ENCODE data around the gene RPL39L. TPM values are rescaled to one million over a fixed set of nuclear protein-coding genes. Genes with fewer than 3 reads are reported as not detected.

The RPL39L gene
- total RNA-seq, 1 donor from 2014 or later: 9.7 TPM

GRCh38 chr3:187088701-187089100, 50.6 kb downstream of the RPL39L start:
- DNase-seq: no peak

DNA sequence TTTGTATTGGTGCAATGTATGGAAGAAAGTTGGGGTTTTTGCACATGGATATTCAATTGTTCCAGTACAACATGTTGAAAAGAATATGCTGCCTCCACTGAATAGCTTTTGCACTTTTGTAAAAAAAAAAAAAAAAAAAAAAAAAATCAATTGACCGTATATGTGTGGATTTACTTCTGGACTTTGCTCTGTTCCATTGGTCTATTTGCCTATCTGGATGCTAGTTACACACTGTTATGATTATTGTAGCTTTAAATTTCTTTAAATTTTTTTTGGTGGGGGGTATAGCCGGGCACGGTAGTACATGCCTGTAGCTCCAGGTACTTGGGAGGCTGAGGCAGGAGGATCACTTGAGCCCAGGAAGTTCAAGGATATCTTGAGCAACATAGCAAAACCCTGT, 52.5 kb downstream of the RPL39L start:
- DNase-seq: no peak

DNA sequence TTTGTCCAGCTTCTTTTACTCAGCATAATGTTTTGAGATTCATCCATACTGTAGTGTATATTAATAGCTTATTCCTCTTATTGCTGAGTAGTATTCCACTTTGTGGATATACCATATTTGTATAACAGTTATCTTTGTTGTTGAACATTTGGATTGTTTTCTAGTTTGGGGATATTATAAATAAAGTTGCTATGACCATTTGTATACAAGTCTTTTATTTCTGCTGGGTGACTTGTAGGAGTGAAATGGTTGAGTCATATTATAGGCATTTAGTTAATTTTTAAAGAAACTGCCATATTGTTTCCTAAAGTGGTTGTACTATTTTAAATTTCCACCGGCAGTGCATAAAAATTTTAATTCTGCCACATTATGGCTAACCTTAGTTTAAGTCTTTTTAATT, 53.4 kb downstream of the RPL39L start:
- DNase-seq: no peak

- DNase-seq: peak; percentile 44
These were observed 54.2 kb downstream of the RPL39L start for GRCh38 chr3:187085021-187085666.

DNA sequence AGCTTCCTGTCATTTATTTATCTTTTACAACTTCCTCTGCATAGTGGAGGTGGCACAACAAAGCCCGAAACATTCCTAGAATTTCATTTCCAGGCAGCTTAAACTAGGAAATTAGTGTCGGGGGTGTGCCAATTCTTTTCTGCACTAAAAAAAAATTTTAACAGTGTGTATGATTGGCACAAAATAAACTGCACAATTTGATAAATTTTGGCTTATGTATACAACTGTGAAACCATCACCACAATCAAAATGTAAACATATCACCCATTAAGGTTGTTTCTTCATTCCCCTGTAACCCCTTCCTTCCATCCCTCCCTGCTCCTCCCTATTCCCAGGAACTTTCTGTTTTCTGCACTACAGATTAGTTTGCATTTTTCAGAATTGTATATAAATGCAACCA, 54.7 kb downstream of the RPL39L start:
- no peak for DNase-seq

DNA sequence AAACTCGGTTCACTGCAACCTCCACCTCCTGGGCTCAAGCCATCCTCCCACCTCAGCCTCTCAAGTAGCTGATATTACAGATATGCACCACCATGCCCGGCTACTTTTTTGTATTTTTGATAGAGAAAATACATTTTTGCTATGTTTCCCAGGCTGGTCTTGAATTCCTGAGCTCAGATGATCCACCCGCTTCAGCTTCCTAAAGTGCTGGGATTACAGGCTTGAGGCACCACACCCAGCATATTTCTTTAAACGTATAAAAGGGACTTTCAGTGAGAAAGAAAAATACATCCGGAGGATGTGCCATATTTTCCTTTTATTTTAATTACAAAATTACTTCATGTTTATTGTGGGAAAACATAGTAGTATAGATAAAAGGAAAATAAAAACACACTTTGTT, 55.2 kb downstream of the RPL39L start:
- DNase-seq: no peak

DNA sequence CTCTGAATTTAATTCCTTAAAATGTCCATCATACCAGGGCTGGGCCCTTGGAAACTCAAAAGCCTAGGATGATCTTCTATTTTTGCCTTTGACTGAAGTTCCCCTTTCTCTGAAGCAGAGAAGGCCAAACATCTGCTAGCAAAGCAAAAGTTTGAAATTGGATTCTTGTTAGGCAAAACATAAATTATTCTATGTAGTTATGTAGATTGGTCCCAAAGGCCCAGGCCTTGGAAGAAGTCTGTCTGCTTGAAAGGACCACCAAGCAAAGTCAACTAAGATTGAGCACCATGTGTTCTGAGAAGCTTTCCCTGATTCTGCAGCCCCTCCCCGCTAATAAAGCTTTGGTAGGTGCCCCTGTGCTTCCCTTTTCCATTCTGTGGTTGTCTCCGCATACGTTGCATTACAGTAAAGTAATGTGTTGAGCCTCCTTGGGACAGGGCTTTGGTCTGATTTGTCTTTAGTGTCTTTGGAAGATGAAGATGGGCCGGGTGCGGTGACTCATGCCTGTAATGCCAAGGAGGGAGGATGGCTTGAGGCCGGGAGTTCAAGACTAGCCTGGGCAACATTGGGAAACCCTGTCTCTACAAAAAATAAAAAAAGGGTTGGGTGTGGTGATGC, 56.4 kb downstream of the RPL39L start:
- no peak for DNase-seq

DNA sequence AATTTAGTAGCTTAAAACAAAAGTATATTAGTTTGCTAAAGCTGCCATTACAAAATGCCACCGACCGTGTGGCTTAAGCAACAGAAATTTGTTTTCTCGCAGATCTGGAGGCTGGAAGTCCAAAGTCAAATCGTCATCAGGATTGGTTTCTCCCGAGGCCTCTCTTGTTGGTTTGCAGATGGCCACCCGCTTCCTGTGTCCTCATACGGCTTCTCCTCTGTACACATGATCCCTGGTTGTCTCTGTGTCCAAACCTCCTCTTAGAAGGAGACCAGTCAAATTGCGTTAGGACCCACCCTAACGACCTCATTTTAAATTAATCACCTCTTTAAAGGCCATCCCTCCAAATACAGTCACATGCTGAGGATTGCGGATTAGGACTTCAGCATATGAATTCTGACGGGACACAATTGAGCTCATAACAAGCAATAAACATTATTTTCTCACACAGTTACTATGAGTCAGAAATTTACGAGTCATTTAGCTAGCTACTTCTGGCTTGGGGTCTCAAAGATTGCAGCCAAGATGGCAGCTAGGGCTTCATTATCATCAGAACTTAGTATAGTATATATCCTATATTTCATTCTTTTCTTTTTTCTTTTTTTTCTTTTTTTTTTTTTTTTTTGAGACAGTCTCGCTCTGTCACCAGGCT, 58.4 kb downstream of the RPL39L start:
- no peak for DNase-seq

DNA sequence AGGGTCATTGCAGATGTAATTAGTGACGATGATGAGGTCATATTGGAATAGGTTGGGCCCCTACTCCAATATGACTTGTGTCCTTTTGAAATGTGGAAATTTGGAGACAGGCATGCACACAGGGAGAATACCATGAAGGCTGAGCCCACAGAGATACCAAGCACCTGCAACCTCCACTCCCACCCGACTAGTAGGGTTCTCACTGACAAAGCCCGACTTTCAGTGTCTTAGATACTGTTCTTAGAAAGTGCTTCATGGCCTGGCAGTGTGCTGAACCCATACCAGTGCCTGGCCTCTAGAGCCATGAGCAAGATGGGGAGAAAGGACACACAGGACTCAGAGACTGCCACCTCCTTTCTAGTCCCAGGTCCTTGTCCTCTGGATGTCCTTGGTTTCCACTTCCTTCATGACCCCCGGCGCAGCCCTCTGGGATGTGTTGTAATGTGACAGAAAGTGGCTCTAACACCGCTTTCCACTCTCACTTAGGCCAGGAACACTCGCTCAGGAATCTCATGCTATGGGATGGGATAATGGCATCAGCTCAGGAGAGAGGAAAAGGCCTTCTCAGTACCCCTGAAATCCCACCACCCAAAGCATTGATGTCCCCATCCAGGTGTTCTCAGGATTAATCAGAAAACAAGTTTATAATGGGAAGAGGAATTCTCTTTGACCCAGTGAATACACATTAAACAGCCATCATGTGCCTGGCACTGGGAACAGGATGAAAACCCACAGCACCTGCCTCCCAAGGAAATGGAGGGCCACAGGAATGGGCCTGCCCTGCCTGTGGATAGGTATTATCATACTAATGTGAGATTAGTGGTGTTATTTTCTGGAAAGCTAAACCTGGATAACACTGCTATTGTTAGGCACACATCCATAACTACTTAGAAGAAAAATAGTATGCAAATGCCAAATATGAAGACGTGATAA, 59.9 kb downstream of the RPL39L start:
- no peak for DNase-seq

DNA sequence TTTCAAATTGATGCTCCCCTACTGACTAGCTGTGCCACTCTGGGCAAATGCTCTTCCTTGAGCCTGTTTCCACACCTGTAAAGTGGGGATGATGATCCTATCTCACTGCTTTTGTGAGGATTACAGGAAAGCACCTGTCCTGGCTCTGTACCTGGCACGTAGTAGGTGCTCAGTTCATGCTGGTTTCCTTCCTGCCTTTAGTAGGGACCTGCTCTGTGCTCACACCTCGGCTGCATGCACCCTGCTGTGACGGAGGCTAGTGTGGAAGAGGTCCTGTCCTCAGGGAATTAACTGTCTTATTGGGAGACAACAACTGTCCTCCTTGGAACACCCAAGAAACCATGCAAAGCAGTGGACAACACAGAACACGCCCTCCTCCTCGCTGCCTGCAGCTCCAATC, 61.8 kb downstream of the RPL39L start:
- no peak for DNase-seq

DNA sequence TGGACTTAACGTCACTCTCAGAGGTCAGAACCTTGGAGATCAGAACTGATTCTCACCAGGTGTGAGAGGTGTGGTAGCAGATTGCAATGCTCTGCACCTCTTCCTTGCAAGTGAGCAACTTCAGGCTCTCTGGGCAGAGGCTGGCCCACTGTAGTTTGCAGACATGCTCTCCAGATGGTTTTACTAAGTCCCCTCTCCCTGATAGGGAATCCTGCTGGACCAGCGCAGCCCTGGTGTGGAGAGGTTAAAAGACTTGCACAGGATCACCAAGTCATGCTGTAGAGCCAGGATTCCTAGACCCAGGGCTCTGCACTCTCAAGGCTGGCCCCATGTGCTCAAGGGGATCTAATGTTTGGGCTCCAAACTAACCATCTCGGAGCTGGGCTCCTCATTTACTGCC, 62.2 kb downstream of the RPL39L start:
- no peak for DNase-seq

DNA sequence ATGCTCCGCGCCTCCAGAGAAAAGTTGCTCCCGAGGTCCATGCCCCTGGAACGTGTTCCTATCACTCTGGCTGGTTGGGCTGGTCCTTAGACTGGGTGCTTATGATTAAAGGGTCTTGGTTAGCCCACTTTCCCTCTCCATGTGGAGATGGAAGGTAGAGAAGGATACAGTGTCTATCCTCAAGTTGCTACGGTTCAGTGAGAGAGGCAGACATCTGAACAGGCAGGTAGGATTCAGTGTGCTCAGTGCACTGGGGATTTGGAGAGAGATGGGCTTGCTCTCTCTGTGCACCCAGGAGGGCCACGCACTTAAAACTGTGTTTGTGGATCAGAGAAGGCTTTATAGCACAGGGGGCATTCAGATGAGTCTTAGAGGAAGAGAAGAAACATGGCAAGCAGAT, 63.0 kb downstream of the RPL39L start:
- no peak for DNase-seq

DNA sequence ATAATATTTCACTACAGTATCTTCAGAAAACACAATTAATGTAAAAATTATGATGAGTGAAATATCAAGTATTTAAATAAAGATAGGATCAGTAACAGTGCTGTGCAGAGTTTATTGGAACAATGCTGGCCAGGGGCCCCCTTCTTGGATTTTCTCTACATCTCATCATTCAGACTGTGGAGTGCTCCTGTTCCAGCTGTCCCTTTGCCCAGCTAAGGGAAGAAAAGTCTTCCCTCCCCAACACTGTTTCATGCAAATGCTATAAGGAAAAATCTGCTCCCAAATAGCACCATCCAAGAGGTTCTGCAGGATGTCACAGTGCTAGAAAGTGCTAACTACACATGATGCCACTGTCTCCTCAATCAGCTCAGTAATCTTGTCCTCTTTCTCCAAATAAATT, 64.5 kb downstream of the RPL39L start:
- no peak for DNase-seq

GRCh38 chr3:187073581-187074098, 65.7 kb downstream of the RPL39L start:
- no peak for DNase-seq

GRCh38 chr3:187072511-187072910, 66.8 kb downstream of the RPL39L start:
- DNase-seq: no peak

GRCh38 chr3:187072102-187072501, 67.2 kb downstream of the RPL39L start:
- no peak for DNase-seq

Other genes with a start within 250 kb of the RPL39L start
- gene ST6GAL1, start 209.0 kb downstream of the RPL39L start, total RNA-seq: 104 and 126 TPM in 2 replicates
- gene RTP1, start 58.0 kb upstream of the RPL39L start, total RNA-seq: not detected in 2 replicates
- 0.68 and 2.3 TPM in 2 replicates for gene MASP1, start 152.2 kb upstream of the RPL39L start, total RNA-seq
- gene RTP4, start 228.9 kb upstream of the RPL39L start, total RNA-seq: 1.7 and 3.1 TPM in 2 replicates

Measured in dermis blood vessel endothelial cell (primary cell).